Measurements from ENCODE around the gene ANP32E.

DNA sequence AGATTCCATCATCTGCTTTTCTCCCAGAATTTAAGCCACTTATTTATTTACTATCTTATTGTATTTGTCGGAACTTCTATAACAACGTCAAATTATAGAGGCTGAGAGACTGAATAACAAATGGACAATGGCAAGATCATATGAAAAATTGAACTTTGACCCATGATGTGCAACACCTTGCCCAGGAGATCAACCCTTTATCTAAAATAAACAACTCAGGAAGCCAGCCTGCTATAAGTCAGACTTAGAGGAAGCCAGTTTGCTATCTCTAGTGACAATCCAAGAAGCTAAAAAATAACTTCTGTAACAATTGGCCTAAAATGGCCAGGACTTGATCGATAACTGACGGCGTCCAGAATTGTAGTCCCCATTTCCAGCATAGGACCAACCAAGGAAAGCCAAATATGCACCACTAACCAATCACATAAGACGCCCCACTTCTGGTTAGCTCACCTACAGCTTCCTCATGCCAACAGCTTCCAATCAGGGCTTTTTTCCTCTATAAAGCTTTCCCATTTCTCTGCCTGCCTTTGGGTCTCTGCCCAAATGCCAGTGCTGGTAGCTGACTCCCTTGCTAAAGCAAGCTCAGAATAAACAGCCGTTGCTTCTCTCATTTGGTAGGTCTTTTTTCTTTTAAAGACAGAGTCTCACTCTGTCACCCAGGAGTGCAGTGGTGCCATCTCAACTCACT, 28.5 kb downstream of the ANP32E start:
- TF ChIP-seq ZBTB1 (tag by site-specific recombination; IDR thresholded peaks at IDR 0.05) (no peak), ZNF561 (tag by site-specific recombination; IDR thresholded peaks at IDR 0.05; ENCODE audit: borderline replicate concordance) (no peak)
- TF ChIP-seq, protein P1, sequence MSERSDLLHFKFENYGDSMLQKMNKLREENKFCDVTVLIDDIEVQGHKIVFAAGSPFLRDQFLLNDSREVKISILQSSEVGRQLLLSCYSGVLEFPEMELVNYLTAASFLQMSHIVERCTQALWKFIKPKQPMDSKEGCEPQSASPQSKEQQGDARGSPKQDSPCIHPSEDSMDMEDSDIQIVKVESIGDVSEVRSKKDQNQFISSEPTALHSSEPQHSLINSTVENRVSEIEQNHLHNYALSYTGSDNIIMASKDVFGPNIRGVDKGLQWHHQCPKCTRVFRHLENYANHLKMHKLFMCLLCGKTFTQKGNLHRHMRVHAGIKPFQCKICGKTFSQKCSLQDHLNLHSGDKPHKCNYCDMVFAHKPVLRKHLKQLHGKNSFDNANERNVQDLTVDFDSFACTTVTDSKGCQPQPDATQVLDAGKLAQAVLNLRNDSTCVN (tag by site-specific recombination; optimal IDR thresholded peaks at IDR 0.05), result no peak
- TF ChIP-seq, protein P2, sequence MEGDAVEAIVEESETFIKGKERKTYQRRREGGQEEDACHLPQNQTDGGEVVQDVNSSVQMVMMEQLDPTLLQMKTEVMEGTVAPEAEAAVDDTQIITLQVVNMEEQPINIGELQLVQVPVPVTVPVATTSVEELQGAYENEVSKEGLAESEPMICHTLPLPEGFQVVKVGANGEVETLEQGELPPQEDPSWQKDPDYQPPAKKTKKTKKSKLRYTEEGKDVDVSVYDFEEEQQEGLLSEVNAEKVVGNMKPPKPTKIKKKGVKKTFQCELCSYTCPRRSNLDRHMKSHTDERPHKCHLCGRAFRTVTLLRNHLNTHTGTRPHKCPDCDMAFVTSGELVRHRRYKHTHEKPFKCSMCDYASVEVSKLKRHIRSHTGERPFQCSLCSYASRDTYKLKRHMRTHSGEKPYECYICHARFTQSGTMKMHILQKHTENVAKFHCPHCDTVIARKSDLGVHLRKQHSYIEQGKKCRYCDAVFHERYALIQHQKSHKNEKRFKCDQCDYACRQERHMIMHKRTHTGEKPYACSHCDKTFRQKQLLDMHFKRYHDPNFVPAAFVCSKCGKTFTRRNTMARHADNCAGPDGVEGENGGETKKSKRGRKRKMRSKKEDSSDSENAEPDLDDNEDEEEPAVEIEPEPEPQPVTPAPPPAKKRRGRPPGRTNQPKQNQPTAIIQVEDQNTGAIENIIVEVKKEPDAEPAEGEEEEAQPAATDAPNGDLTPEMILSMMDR (tag by site-specific recombination; IDR thresholded peaks at IDR 0.05), result no peak
- TF ChIP-seq, protein P3, sequence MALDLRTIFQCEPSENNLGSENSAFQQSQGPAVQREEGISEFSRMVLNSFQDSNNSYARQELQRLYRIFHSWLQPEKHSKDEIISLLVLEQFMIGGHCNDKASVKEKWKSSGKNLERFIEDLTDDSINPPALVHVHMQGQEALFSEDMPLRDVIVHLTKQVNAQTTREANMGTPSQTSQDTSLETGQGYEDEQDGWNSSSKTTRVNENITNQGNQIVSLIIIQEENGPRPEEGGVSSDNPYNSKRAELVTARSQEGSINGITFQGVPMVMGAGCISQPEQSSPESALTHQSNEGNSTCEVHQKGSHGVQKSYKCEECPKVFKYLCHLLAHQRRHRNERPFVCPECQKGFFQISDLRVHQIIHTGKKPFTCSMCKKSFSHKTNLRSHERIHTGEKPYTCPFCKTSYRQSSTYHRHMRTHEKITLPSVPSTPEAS (tag by site-specific recombination; IDR thresholded peaks at IDR 0.05), result no peak

All from HEK293 (cell line).